Measurements from ENCODE around the gene CDH16. TPM values are rescaled to one million over a fixed set of nuclear protein-coding genes. Genes with fewer than 3 reads are reported as not detected.

The CDH16 gene
- total and polyA plus RNA-seq, 2 of the 13 experiments (the other 11 are each of a cell fraction or from before 2014, with no cell fraction given): 2.7 to 3.9 TPM

- TF ChIP-seq CREB1 (IDR thresholded peaks at IDR 0.05) (no peak), CREB1 (CRISPR knock-in tag; IDR thresholded peaks at IDR 0.05) (no peak), AKNA (CRISPR knock-in tag; IDR thresholded peaks at IDR 0.05; ENCODE audit: borderline replicate concordance) (no peak), XRCC5 (optimal IDR thresholded peaks at IDR 0.05; ENCODE audit: low read length) (peak; percentile 17), MTF2 (CRISPR knock-in tag; IDR thresholded peaks at IDR 0.05; ENCODE audit: borderline replicate concordance) (no peak), ATF2 (CRISPR knock-in tag; IDR thresholded peaks at IDR 0.05) (no peak), ZNF441 (CRISPR knock-in tag; IDR thresholded peaks at IDR 0.05; ENCODE audit: borderline replicate concordance) (no peak), ZNF407 (CRISPR knock-in tag; IDR thresholded peaks at IDR 0.05; ENCODE audit: not compliant biosample characterization) (peak; percentile 61), DR1 (CRISPR knock-in tag; IDR thresholded peaks at IDR 0.05) (no peak), SAP130 (CRISPR knock-in tag; IDR thresholded peaks at IDR 0.05; ENCODE audit: low read depth) (0 out of 2 replicates have a peak, but pooled peaks have one; percentile 16), HIVEP1 (CRISPR knock-in tag; IDR thresholded peaks at IDR 0.05) (no peak), SRSF1 (optimal IDR thresholded peaks at IDR 0.05; ENCODE audit: low read depth, low read length) (no peak)
These were observed 17.8 kb downstream of the CDH16 start (continued) for GRCh38 chr16:66900721-66901441.

All from HepG2 (cell line).